ENCODE measurements around the gene GNE. TPM values are rescaled to one million over a fixed set of nuclear protein-coding genes. Genes with fewer than 3 reads are reported as not detected.
A peak's percentile ranks its signal among the peaks of the same experiment; 100 is the strongest.

The GNE gene
- total RNA-seq, 1 donor from 2014 or later, result 23.9 TPM

DNA sequence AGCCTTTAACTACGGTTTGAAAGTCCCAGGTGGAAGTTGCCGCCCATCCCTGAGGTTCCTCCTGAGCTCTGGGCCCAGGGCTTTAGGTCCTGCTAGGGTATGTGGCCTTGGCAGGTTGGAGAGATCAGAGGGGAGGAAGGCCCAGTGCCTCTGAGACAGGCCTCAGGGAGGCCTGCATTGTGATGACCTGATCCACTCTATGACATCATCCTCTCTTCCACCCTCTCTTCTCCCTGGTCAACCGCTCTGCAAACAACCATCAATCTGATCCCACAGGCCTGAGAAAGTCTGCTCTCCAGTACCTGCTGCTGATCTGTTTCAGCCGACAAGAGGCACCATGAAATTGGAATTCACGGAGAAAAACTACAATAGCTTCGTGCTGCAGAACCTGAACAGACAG is 89.1 kb downstream of the GNE start, which contains the start of gene CCIN:
Gene CCIN, plus strand, starts transcription at position 223 of the 400 bp plus-strand sequence. Its CDS starts 115 bp downstream, at position 338.
- DNase-seq (ENCODE audit: low read depth), result no peak
- no peak within 1 kb of the TSS for H3K4me3 ChIP-seq (ENCODE audit: low read depth, low read length)
- TF ChIP-seq CTCF (conservative IDR thresholded peaks at IDR 0.05; ENCODE audit: low read depth, low read length), result no peak

DNA sequence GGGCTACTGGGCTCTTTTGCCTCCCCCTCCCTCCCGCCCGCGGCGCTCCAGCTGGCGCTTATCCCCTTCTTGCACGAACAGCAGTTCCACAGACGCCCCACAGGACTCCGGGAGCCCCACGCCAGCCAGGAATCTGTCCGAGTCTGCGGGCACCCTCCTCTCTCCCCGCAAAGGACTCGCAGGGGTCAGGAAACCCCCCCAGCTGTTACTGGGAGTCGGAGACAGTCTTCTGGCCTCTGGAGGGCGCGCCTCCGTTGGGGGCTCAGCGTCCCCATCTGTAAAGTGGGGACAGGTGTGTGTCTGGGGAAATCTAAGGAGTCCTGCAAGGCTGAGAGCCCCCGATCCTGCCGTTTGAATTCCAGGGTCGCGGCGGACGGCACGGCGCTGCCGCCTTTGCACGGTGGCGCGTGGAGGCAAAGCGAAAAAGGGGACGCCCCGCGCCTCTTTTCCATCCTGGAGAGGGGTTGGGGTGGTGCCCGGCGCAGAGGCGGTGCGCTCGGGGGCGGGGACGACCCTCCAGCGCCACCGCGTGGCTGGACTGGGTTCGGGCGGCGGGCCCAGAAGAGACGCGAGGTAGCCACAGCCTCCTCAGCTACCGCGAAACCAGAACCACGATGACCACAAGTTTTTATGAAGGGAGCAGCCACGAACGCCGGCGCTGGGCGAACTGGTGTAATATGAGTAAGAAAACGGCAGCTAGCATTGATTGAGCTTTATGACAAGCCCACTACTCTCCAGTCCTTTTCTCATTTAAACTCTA is 91.9 kb downstream of the GNE start:
- no peak for DNase-seq (ENCODE audit: low read depth)

DNA sequence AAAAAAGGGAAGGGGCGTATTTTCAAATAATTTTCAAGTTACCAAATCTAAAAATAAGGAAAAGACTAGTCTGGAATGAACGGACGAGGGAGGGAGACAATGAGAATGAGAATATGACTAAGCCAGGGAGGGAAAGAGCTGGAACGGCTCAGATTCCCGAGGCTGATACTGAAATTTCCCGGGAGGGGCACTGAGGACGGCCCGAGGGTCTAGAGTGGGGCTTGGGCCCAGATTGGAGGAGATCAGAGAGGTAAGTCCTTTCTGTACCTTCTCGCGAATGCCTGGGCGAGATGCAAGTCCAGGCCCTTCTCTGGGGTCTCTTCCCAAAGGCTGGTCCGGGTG is 92.5 kb downstream of the GNE start:
- no peak for DNase-seq (ENCODE audit: low read depth)
- H3K4me3 ChIP-seq (ENCODE audit: low read depth, low read length), result peak overlapping the region; percentile 58
- no peak for TF ChIP-seq CTCF (conservative IDR thresholded peaks at IDR 0.05; ENCODE audit: low read depth, low read length)

More for the DNA sequence above, 91.9 kb downstream of the GNE start:
- H3K4me3 ChIP-seq (ENCODE audit: low read depth, low read length), result peak overlapping the region; percentile 58
- TF ChIP-seq CTCF (conservative IDR thresholded peaks at IDR 0.05; ENCODE audit: low read depth, low read length), result peak; percentile 77

- DNase-seq (ENCODE audit: low read depth), result no peak
- H3K4me3 ChIP-seq (ENCODE audit: low read depth, low read length), result no peak overlapping the region
- TF ChIP-seq CTCF (conservative IDR thresholded peaks at IDR 0.05; ENCODE audit: low read depth, low read length), result no peak
Observed at GRCh38 chr9:36164989-36165388, 93.3 kb downstream of the GNE start.

Other genes with a start within 250 kb of the GNE start
- gene RECK, start 221.5 kb downstream of the GNE start, total RNA-seq, result 5.7 and 6.6 TPM in 2 replicates
- gene GLIPR2, start 121.7 kb downstream of the GNE start, total RNA-seq, result 23.6 and 42.7 TPM in 2 replicates
- 0.06 TPM in 1 of 2 replicates, not detected in the other for gene CCIN, start 89.1 kb downstream of the GNE start, total RNA-seq
- 423 and 461 TPM in 2 replicates for gene CLTA, start 67.5 kb downstream of the GNE start, total RNA-seq
- gene RNF38, start 141.8 kb upstream of the GNE start, total RNA-seq, result 13.0 and 15.8 TPM in 2 replicates

Measured in epithelial cell of proximal tubule (primary cell).